Measurements from ENCODE around the gene MTREX.

MTREX gene

DNA sequence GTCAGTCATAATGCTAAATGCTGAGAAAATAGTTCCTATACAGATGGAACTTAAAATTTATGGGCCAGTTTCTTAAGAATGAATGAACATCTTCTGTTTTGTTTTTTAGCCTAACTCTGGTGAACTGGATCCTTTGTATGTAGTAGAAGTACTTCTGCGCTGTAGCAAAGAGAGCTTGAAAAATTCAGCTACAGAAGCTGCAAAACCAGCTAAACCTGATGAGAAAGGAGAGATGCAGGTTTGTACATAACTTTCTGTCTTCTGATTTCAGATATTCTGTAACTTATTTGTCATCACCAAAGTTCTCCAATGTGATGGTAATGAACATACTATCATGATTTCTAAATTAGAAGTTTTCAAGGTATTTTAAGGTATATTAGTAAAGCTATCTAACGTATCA, 80.1 kb downstream of the MTREX start:
- TF ChIP-seq, protein P1, sequence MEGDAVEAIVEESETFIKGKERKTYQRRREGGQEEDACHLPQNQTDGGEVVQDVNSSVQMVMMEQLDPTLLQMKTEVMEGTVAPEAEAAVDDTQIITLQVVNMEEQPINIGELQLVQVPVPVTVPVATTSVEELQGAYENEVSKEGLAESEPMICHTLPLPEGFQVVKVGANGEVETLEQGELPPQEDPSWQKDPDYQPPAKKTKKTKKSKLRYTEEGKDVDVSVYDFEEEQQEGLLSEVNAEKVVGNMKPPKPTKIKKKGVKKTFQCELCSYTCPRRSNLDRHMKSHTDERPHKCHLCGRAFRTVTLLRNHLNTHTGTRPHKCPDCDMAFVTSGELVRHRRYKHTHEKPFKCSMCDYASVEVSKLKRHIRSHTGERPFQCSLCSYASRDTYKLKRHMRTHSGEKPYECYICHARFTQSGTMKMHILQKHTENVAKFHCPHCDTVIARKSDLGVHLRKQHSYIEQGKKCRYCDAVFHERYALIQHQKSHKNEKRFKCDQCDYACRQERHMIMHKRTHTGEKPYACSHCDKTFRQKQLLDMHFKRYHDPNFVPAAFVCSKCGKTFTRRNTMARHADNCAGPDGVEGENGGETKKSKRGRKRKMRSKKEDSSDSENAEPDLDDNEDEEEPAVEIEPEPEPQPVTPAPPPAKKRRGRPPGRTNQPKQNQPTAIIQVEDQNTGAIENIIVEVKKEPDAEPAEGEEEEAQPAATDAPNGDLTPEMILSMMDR (conservative IDR thresholded peaks at IDR 0.05; ENCODE audit: low read length), result no peak
- H3K4me3 ChIP-seq (ENCODE audit: low read length), result no peak overlapping the region
- no peak for DNase-seq (ENCODE audit: low read depth)

DNA sequence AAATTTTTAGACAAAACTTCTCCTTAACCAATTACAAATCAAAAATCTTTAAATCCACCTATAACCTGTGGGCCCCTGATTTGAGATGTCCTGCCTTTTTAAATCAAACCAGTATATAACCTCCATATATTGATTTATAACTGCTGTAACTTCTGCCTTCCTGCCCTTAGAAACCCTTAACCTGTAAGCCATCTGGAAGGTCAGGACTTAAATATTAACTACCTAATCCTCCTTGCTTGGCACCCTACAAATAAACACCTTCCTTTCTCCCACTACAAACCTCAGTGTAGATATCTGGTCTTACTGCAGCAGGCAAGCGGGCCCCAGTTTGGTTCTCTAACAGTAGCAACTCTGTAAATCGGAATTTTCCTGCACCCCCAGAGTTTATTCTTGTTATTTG, 83.9 kb downstream of the MTREX start:
- DNase-seq (ENCODE audit: low read depth), result no peak
- TF ChIP-seq, protein P1 (conservative IDR thresholded peaks at IDR 0.05; ENCODE audit: low read length), result no peak
- H3K4me3 ChIP-seq (ENCODE audit: low read length), result no peak overlapping the region

DNA sequence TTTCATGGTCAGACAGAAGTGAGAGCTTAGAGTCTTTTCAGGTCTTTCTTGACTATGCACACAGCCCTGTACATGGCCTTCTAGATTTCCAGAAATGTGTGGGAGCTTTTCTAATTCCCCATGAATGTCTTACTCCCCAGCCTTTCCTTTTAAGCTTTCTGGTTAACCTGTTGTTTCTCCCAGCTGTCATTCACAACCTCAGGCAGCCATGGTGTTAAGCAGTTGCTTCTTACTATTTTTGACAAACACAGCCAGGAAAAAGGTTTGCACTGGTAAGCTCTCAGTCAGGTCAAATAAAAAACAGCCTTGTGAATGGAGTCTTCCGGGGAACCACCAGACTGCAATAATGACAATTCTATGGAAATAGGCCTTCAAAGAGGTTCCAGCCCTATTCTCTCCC, 84.9 kb downstream of the MTREX start:
- TF ChIP-seq, protein P1 (conservative IDR thresholded peaks at IDR 0.05; ENCODE audit: low read length), result no peak
- no peak for DNase-seq (ENCODE audit: low read depth)
- H3K4me3 ChIP-seq (ENCODE audit: low read length), result no peak overlapping the region

GRCh38 chr5:55393501-55394175, 85.8 kb downstream of the MTREX start:
- TF ChIP-seq, protein P1 (conservative IDR thresholded peaks at IDR 0.05; ENCODE audit: low read length), result no peak

DNA sequence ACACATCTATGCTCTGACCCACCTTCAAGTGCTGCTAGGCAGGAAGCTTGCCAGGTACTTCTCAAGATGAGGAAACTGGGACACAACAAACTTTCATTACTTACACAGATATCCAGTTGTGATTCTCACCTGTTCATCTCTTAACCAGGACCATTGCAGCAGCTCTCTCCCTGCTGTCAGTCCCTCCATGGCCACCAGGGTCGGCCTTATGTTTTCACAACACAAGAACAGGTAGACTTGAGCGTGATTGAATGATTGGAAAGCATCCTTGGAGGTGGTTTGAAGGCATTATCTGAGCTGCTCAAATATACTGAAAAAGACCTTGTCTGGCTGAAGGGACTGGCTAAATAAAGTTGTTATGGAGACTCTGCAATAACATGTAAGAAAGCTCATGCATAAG, 94.4 kb downstream of the MTREX start:
- no peak overlapping the region for H3K4me3 ChIP-seq (ENCODE audit: low read length)
- TF ChIP-seq, protein P1 (conservative IDR thresholded peaks at IDR 0.05; ENCODE audit: low read length), result no peak
- DNase-seq (ENCODE audit: low read depth), result no peak

More at GRCh38 chr5:55393501-55394175, 85.8 kb downstream of the MTREX start:
- DNase-seq (ENCODE audit: low read depth), result no peak
- H3K4me3 ChIP-seq (ENCODE audit: low read length), result no peak overlapping the region

- no peak overlapping the region for H3K4me3 ChIP-seq (ENCODE audit: low read length)
- TF ChIP-seq, protein P1 (conservative IDR thresholded peaks at IDR 0.05; ENCODE audit: low read length), result no peak; the same call in 1 of the 2 replicates
- DNase-seq (ENCODE audit: low read depth), result no peak
Measured at GRCh38 chr5:55406292-55406691, 98.5 kb downstream of the MTREX start.

DNA sequence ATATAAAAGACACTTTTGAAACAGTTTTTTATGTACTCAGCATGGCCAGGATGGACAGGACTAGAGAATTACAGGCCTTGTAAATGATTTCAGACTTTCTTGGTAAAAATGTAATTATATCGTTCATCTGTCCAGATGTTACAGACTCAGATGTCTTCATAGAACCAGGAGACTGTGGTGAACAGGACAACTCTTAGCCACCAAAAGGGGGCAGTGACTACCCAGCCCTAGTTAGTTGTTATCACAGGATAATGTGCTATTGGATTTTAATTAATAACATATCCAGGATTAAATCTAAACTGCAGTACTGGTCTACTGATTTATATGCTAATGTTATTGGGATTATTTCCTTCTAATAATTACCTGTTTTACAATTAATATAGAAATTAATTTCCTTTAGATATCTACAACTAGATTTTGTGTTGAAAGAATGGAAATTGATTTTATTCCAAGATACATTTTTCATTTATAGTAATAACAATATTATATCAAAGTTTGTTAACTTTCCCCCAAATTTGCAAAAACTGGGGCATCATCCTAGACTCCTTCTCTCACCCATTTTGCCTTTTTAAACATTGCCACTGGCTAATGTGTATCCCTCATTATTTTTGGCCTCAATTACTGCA, 99.4 kb downstream of the MTREX start:
- peak; percentile 75 for DNase-seq (ENCODE audit: low read depth)
- no peak overlapping the region for H3K4me3 ChIP-seq (ENCODE audit: low read length)
- TF ChIP-seq, protein P1 (conservative IDR thresholded peaks at IDR 0.05; ENCODE audit: low read length), result peak; percentile 95

All from AG10803 (cell line).